Measurements from ENCODE around the gene PAX7. TPM values are rescaled to one million over a fixed set of nuclear protein-coding genes. Genes with fewer than 3 reads are reported as not detected.

Gene PAX7
- total RNA-seq, 2 donors from 2014 or later: not detected

- Histone ChIP-seq H3K36me3 (replicated peaks in 1 of 2; ENCODE audit: insufficient read depth in 1 of 2, low read depth in 2 of 2) (no peaks in the 10 kb centered on the region), H3K4me1 (peaks cover 10% of the 10 kb centered on the region), H3K9me3 (no peaks in the 10 kb centered on the region), H3K27me3 (no peaks in the 10 kb centered on the region), H3K4me3 (no peak overlapping the region), H3K27ac (no peak overlapping the region)
- WGBS, 2 donors: 22 to 38% methylated on average over 7 of the region's 7 CpGs
- ATAC-seq (no peak), DNase-seq (no peak)
- TF ChIP-seq POLR2A (IDR thresholded peaks at IDR 0.05): no peak
- TF ChIP-seq, protein P1, sequence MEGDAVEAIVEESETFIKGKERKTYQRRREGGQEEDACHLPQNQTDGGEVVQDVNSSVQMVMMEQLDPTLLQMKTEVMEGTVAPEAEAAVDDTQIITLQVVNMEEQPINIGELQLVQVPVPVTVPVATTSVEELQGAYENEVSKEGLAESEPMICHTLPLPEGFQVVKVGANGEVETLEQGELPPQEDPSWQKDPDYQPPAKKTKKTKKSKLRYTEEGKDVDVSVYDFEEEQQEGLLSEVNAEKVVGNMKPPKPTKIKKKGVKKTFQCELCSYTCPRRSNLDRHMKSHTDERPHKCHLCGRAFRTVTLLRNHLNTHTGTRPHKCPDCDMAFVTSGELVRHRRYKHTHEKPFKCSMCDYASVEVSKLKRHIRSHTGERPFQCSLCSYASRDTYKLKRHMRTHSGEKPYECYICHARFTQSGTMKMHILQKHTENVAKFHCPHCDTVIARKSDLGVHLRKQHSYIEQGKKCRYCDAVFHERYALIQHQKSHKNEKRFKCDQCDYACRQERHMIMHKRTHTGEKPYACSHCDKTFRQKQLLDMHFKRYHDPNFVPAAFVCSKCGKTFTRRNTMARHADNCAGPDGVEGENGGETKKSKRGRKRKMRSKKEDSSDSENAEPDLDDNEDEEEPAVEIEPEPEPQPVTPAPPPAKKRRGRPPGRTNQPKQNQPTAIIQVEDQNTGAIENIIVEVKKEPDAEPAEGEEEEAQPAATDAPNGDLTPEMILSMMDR (IDR thresholded peaks at IDR 0.05): no peak
- intact Hi-C loops (cut with DNase I): no loop called here
Observed at GRCh38 chr1:18666317-18666920, 35.8 kb downstream of the PAX7 start.

GRCh38 chr1:18667333-18667732 lies 36.7 kb downstream of the PAX7 start:
- Histone ChIP-seq H3K4me1 (peaks cover 10% of the 10 kb centered on the region), H3K9me3 (no peaks in the 10 kb centered on the region), H3K36me3 (replicated peaks in 1 of 2; ENCODE audit: insufficient read depth in 1 of 2, low read depth in 2 of 2) (no peaks in the 10 kb centered on the region), H3K27me3 (no peaks in the 10 kb centered on the region), H3K4me3 (no peak overlapping the region), H3K27ac (no peak overlapping the region)
- intact Hi-C loops (cut with DNase I): no loop called here
- no peak for DNase-seq
- TF ChIP-seq, protein P1 (IDR thresholded peaks at IDR 0.05): no peak
- no peak for TF ChIP-seq POLR2A (IDR thresholded peaks at IDR 0.05)
- 86 to 90% methylated on average over 6 of the region's 6 CpGs for WGBS, 2 donors
- no peak for ATAC-seq

DNA sequence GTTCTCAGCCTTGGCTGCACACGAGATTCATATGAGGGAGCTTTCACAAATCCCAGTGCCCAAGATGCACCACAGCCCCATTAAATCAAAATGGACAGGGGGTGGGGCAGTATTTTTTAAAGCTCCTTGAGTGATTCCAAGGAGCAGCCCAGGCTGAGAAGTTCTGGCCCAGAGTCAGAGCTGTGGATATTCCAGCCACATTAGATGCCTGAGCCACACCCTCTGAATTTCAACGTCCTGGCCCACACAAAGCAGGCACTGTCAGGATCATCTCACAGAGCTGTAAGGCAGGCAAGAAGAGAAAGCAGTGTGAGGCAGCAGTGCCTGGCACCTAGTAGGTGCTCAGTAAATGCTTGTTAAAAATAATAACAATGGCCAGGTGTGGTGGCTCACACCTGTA lies 37.4 kb downstream of the PAX7 start:
- ATAC-seq (no peak), DNase-seq (no peak)
- 32 to 33% methylated on average over 2 of the region's 2 CpGs for WGBS, 2 donors

DNA sequence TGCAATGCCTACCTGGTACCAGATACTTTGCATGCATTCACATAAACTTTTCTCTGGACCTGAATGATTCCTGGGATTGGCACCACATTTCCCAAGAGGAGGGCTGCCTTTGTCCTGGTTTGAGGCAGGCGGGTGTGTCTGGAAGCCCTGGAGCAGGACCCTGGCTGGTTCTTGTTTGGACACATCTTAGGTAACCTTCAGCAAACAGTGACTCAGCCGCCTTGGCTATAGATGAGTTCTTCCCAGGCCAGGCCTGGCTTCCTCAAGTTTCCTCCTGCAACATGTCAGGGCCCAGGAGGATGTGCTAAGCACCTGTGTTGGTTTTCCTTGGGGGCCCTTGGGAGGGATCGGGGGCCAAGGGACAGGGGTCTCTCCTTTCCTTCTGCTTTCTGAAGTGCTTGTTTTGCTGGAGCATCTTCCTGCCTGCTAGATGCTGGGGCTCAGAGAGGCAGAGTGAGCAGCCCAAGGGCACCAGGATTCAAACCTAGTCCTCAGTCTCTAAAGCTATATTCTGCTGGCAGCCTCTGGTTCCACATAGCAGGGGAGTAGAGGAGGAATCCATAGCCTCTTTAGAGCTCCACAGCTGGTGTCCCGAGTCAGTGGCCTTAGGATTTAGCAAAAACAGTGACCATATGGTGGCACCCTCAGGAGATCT lies 38.2 kb downstream of the PAX7 start:
- ATAC-seq: no peak
- no peak overlapping the region for H3K4me3 ChIP-seq
- H3K27ac ChIP-seq: no peak overlapping the region
- no peaks in the 10 kb centered on the region for H3K9me3 ChIP-seq
- 59 to 66% methylated on average over 2 to 4 of the region's 4 CpGs for WGBS, 2 donors
- peaks cover 10% of the 10 kb centered on the region for H3K4me1 ChIP-seq
- no peaks in the 10 kb centered on the region for H3K27me3 ChIP-seq
- intact Hi-C loops (cut with DNase I): no loop called here
- H3K36me3 ChIP-seq (replicated peaks in 1 of 2; ENCODE audit: insufficient read depth in 1 of 2, low read depth in 2 of 2): no peaks in the 10 kb centered on the region
- TF ChIP-seq, protein P1 (IDR thresholded peaks at IDR 0.05): no peak
- no peak for TF ChIP-seq POLR2A (IDR thresholded peaks at IDR 0.05)
- peak in 1 of 4 donors; percentile 27 for DNase-seq

More for the DNA sequence above, 37.4 kb downstream of the PAX7 start:
- Histone ChIP-seq H3K4me3 (no peak overlapping the region), H3K9me3 (no peaks in the 10 kb centered on the region), H3K27ac (no peak overlapping the region), H3K36me3 (replicated peaks in 1 of 2; ENCODE audit: insufficient read depth in 1 of 2, low read depth in 2 of 2) (no peaks in the 10 kb centered on the region), H3K4me1 (peaks cover 10% of the 10 kb centered on the region), H3K27me3 (no peaks in the 10 kb centered on the region)
- TF ChIP-seq, protein P1 (IDR thresholded peaks at IDR 0.05): no peak
- no peak for TF ChIP-seq POLR2A (IDR thresholded peaks at IDR 0.05)
- intact Hi-C loops (cut with DNase I): no loop called here

Measured in body of pancreas (tissue), 4 donors.